Stomach (tissue), 4 donors: Measurements from ENCODE around the gene GNAO1.

Experiments used
- POLR2A ChIP-seq, 4 donors: fragments of 450-650 bp; IDR thresholded peaks; one replicate each; pipeline ENCODE4 v1.6.1; 2016; ENCODE audit warnings: antibody characterized with exemption in 4 of 4, control low read depth in 2 of 4, mild to moderate bottlenecking in 1 of 4, moderate library complexity in 1 of 4
- POLR2AphosphoS5 ChIP-seq, 3 donors: sonication (generic); formaldehyde crosslinking; IDR thresholded peaks; one replicate each; pipeline ENCODE4 v1.6.1; 2016; ENCODE audit warnings: antibody characterized with exemption in 3 of 3
- TF ChIP-seq, protein P1 (sequence below), 7 experiments: fragments of 450-650 bp in 4 of 7; fragments of 200-600 bp in 3 of 7; sonication (generic) in 3 of 7; IDR thresholded peaks; one replicate each; pipeline ENCODE4 v1.5.1; 2016 to 2019; ENCODE audit warnings: antibody characterized with exemption in 7 of 7, control low read depth in 2 of 7, mild to moderate bottlenecking in 1 of 7

DNA sequence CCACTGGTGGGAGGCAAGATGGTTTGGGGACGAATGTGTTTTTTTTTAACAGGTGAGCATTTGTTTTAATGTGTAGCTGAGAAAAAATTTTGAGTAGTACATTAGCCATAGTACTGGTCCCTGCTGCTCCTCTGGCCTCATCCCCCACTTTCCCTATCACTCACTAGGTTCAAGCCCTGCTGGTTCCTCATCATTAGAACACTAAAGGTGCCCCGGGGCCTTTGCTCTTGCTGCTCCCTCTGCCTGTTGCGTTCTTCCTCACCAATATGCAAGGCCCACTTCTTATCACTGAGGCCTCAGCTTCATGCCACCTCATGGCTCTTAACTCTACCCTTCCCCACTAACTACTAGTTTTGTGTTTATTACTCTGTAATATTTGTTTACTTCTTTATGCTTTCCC is 74.5 kb downstream of the GNAO1 start:
- no peak for TF ChIP-seq POLR2AphosphoS5 (IDR thresholded peaks at IDR 0.05)
- TF ChIP-seq, protein P1, sequence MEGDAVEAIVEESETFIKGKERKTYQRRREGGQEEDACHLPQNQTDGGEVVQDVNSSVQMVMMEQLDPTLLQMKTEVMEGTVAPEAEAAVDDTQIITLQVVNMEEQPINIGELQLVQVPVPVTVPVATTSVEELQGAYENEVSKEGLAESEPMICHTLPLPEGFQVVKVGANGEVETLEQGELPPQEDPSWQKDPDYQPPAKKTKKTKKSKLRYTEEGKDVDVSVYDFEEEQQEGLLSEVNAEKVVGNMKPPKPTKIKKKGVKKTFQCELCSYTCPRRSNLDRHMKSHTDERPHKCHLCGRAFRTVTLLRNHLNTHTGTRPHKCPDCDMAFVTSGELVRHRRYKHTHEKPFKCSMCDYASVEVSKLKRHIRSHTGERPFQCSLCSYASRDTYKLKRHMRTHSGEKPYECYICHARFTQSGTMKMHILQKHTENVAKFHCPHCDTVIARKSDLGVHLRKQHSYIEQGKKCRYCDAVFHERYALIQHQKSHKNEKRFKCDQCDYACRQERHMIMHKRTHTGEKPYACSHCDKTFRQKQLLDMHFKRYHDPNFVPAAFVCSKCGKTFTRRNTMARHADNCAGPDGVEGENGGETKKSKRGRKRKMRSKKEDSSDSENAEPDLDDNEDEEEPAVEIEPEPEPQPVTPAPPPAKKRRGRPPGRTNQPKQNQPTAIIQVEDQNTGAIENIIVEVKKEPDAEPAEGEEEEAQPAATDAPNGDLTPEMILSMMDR (IDR thresholded peaks at IDR 0.05), result no peak
- TF ChIP-seq POLR2A (IDR thresholded peaks at IDR 0.05), result no peak
